WTC11 (cell line): ENCODE results near the gene TMEM115. TPM values are rescaled to one million over a fixed set of nuclear protein-coding genes. Genes with fewer than 3 reads are reported as not detected.

Source experiments
- ATAC-seq: fragments of 200-7000 bp; cut with Tn5 transposase; 2 replicates; pipeline ENCODE4 v1.10.0; 2021; ENCODE audit warnings: mild to moderate bottlenecking, moderate library complexity
- CTCF ChIA-PET: fragments of 300-600 bp; sonication (Branson Sonifier 250); formaldehyde crosslinking; loops from one replicate; lab custom pipeline; 2021; ENCODE audit warnings: antibody characterized with exemption; lab: Charles Lee
- POLR2A ChIA-PET: fragments of 350-600 bp; sonication (Branson Sonifier 250); formaldehyde crosslinking; loops from one replicate; lab custom pipeline; 2021; ENCODE audit warnings: antibody characterized with exemption; lab: Charles Lee
- DNase-seq: peaks from one replicate; pipeline ENCODE4 v3.0.0; 2021; ENCODE audit warnings: low spot score
- H3K27ac Mint-ChIP-seq: 2 replicates; pipeline ENCODE4 v1.8.0; 2021; ENCODE audit warnings: mixed read lengths
- H3K27me3 Mint-ChIP-seq: 2 replicates; pipeline ENCODE4 v1.8.0; 2021; ENCODE audit warnings: low read depth, mild to moderate bottlenecking, moderate library complexity, mixed read lengths
- H3K36me3 Mint-ChIP-seq: 2 replicates; pipeline ENCODE4 v1.8.0; 2021; ENCODE audit warnings: mixed read lengths
- H3K4me1 Mint-ChIP-seq: 2 replicates; pipeline ENCODE4 v1.8.0; 2022; ENCODE audit warnings: mixed read lengths
- H3K4me3 Mint-ChIP-seq: 2 replicates; pipeline ENCODE4 v1.8.0; 2021; ENCODE audit warnings: mild to moderate bottlenecking, moderate library complexity, mixed read lengths
- H3K9me3 Mint-ChIP-seq: 2 replicates; pipeline ENCODE4 v1.8.0; 2021; ENCODE audit warnings: mixed read lengths
- AFF4 ChIP-seq: sonication (generic); formaldehyde crosslinking; IDR thresholded peaks from 2 replicates; pipeline ENCODE4 v1.8.1; 2023; ENCODE audit warnings: mild to moderate bottlenecking, missing genetic modification reagents, borderline replicate concordance
- CREM ChIP-seq: sonication (generic); formaldehyde crosslinking; IDR thresholded peaks from 2 replicates; pipeline ENCODE4 v1.8.1; 2022; ENCODE audit warnings: mild to moderate bottlenecking, missing genetic modification reagents, moderate library complexity
- EMX1 ChIP-seq: fragments of 250-450 bp; sonication (Bioruptor Pico); IDR thresholded peaks from 2 replicates; pipeline ENCODE4 v1.8.0; 2021; ENCODE audit warnings: mild to moderate bottlenecking
- ERG ChIP-seq: fragments of 250-450 bp; sonication (Bioruptor Pico); IDR thresholded peaks from 2 replicates; pipeline ENCODE4 v1.8.0; 2021; ENCODE audit warnings: mild to moderate bottlenecking
- GTF2I ChIP-seq: fragments of 250-450 bp; sonication (Bioruptor Pico); conservative IDR thresholded peaks from 2 replicates; pipeline ENCODE4 v1.4.0; 2021; ENCODE audit warnings: mild to moderate bottlenecking
- NFYB ChIP-seq: sonication (generic); formaldehyde crosslinking; conservative IDR thresholded peaks from 2 replicates; pipeline ENCODE4 v1.8.0; 2022; ENCODE audit warnings: low read depth, missing genetic modification reagents
- TCF7 ChIP-seq: sonication (generic); formaldehyde crosslinking; IDR thresholded peaks from 2 replicates; pipeline ENCODE4 v1.8.0; 2022; ENCODE audit warnings: mild to moderate bottlenecking, low read depth, missing genetic modification reagents, moderate library complexity
- TP53 ChIP-seq: sonication (generic); formaldehyde crosslinking; IDR thresholded peaks from 2 replicates; pipeline ENCODE4 v1.8.1; 2023; ENCODE audit warnings: mild to moderate bottlenecking, missing genetic modification reagents
- ZNF121 ChIP-seq: sonication (generic); formaldehyde crosslinking; IDR thresholded peaks from 2 replicates; pipeline ENCODE4 v1.8.0; 2023; ENCODE audit warnings: missing genetic modification reagents
- ZNF138 ChIP-seq: sonication (generic); formaldehyde crosslinking; conservative IDR thresholded peaks from 2 replicates; pipeline ENCODE4 v1.8.1; 2022; ENCODE audit warnings: mild to moderate bottlenecking, moderate library complexity, missing genetic modification reagents
- ZNF263 ChIP-seq: sonication (generic); formaldehyde crosslinking; IDR thresholded peaks from 2 replicates; pipeline ENCODE4 v1.8.1; 2022; ENCODE audit warnings: low read depth, mild to moderate bottlenecking, moderate library complexity, missing genetic modification reagents
- ZNF416 ChIP-seq: fragments of 250-450 bp; sonication (Bioruptor Pico); IDR thresholded peaks from 2 replicates; pipeline ENCODE4 v1.9.0; 2021; ENCODE audit warnings: mild to moderate bottlenecking, inconsistent platforms
- total RNA-seq: library from RNA; stranded (reverse); gene quantifications from 3 replicates; pipeline ENCODE4 v1.2.3, GENCODE V29; 2021
- TF ChIP-seq, protein P1 (sequence below): sonication (generic); formaldehyde crosslinking; conservative IDR thresholded peaks from 2 replicates; pipeline ENCODE4 v1.8.1; 2023; ENCODE audit warnings: mild to moderate bottlenecking, low read depth, missing genetic modification reagents, moderate library complexity
- TF ChIP-seq, protein P2 (sequence below): sonication (generic); formaldehyde crosslinking; IDR thresholded peaks from 2 replicates; pipeline ENCODE4 v1.8.0; 2023; ENCODE audit warnings: mild to moderate bottlenecking, missing genetic modification reagents
- TF ChIP-seq, protein P3 (sequence below): fragments of 250-450 bp; sonication (Bioruptor Pico); IDR thresholded peaks from 2 replicates; pipeline ENCODE4 v2.1.2; 2022; ENCODE audit warnings: mild to moderate bottlenecking, moderate library complexity

Gene TMEM115
- total RNA-seq, 1 experiment from 2014 or later = 30.0 TPM

DNA sequence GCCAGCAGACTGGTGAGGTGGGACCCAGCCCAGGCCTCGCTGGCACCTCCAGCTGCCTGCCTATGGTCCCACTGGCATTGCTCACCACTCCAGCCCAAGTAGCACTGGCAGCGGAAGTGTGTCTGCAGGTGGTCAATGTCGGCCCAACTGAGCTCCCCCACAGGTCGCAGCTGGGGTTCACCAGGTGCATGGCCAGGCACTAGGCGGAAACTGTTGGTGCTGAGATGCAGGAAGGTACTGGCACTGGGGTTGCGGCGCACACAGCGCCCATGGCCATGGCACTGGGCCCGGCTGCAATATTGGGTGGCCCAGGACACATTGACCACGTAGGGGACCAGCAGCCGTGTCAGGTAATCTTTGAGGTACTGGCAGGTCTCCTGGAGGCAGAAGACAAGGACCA is 41.2 kb downstream of the TMEM115 start:
- no peak for DNase-seq
- H3K9me3 Mint-ChIP-seq = peaks cover 5% of the 10 kb centered on the region; the same call in 1 of the 2 replicates
- POLR2A ChIA-PET = no interaction called here
- no peak for ATAC-seq
- no peak overlapping the region for H3K27ac Mint-ChIP-seq
- H3K27me3 Mint-ChIP-seq = no peaks in the 10 kb centered on the region
- CTCF ChIA-PET = interaction anchor here (2.1 kb wide), 1 partner anchor 15 kb away, joined by 4 read pairs; the partner anchor contains the start of gene HYAL1
- no peak overlapping the region; the same call in 1 of the 2 replicates for H3K4me3 Mint-ChIP-seq
- peaks cover 46% of the 10 kb centered on the region for H3K36me3 Mint-ChIP-seq
- peaks cover 23% of the 10 kb centered on the region for H3K4me1 Mint-ChIP-seq
- TF ChIP-seq, protein P1, sequence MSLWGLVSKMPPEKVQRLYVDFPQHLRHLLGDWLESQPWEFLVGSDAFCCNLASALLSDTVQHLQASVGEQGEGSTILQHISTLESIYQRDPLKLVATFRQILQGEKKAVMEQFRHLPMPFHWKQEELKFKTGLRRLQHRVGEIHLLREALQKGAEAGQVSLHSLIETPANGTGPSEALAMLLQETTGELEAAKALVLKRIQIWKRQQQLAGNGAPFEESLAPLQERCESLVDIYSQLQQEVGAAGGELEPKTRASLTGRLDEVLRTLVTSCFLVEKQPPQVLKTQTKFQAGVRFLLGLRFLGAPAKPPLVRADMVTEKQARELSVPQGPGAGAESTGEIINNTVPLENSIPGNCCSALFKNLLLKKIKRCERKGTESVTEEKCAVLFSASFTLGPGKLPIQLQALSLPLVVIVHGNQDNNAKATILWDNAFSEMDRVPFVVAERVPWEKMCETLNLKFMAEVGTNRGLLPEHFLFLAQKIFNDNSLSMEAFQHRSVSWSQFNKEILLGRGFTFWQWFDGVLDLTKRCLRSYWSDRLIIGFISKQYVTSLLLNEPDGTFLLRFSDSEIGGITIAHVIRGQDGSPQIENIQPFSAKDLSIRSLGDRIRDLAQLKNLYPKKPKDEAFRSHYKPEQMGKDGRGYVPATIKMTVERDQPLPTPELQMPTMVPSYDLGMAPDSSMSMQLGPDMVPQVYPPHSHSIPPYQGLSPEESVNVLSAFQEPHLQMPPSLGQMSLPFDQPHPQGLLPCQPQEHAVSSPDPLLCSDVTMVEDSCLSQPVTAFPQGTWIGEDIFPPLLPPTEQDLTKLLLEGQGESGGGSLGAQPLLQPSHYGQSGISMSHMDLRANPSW (CRISPR knock-in tag) = no peak
- TF ChIP-seq ZNF121 (no peak), NFYB (CRISPR knock-in tag) (no peak)
- TF ChIP-seq, protein P2, sequence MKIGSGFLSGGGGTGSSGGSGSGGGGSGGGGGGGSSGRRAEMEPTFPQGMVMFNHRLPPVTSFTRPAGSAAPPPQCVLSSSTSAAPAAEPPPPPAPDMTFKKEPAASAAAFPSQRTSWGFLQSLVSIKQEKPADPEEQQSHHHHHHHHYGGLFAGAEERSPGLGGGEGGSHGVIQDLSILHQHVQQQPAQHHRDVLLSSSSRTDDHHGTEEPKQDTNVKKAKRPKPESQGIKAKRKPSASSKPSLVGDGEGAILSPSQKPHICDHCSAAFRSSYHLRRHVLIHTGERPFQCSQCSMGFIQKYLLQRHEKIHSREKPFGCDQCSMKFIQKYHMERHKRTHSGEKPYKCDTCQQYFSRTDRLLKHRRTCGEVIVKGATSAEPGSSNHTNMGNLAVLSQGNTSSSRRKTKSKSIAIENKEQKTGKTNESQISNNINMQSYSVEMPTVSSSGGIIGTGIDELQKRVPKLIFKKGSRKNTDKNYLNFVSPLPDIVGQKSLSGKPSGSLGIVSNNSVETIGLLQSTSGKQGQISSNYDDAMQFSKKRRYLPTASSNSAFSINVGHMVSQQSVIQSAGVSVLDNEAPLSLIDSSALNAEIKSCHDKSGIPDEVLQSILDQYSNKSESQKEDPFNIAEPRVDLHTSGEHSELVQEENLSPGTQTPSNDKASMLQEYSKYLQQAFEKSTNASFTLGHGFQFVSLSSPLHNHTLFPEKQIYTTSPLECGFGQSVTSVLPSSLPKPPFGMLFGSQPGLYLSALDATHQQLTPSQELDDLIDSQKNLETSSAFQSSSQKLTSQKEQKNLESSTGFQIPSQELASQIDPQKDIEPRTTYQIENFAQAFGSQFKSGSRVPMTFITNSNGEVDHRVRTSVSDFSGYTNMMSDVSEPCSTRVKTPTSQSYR (CRISPR knock-in tag) = no peak
- TF ChIP-seq, protein P3, sequence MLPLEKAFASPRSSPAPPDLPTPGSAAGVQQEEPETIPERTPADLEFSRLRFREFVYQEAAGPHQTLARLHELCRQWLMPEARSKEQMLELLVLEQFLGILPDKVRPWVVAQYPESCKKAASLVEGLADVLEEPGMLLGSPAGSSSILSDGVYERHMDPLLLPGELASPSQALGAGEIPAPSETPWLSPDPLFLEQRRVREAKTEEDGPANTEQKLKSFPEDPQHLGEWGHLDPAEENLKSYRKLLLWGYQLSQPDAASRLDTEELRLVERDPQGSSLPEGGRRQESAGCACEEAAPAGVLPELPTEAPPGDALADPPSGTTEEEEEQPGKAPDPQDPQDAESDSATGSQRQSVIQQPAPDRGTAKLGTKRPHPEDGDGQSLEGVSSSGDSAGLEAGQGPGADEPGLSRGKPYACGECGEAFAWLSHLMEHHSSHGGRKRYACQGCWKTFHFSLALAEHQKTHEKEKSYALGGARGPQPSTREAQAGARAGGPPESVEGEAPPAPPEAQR = no peak

DNA sequence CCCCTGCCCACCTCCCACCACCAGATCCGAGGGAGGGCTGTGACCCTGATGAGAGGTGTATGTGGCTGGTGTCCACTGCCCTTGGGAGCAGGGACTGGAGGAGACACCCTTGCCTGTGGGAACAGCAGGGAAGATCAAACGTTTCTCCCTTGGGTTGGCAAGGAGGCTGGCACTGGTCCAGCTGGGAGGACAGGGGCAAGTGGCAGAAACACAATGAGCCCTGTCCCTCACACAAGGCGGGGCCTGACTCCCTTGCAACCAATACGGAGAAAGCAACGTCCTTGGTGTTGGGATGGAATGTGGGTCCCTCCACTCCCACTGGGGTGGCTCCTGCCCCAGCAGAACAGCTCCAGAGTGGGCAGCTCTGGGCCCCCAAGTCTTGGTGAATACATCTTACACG is 42.0 kb downstream of the TMEM115 start:
- TF ChIP-seq, protein P3 = no peak
- Mint-ChIP-seq H3K4me3 (no peak overlapping the region), H3K4me1 (peaks cover 17% of the 10 kb centered on the region), H3K27ac (no peak overlapping the region), H3K36me3 (peaks cover 46% of the 10 kb centered on the region), H3K27me3 (no peaks in the 10 kb centered on the region), H3K9me3 (peaks cover 5% of the 10 kb centered on the region; the same call in 1 of the 2 replicates)
- ChIA-PET CTCF (interaction anchor here (2.1 kb wide), 1 partner anchor 14 kb away, joined by 4 read pairs; the partner anchor contains the start of gene HYAL1), POLR2A (interaction anchor here (0.6 kb wide), 1 partner anchor 69 kb away, joined by 3 read pairs; no protein-coding TSS in a partner anchor)
- DNase-seq (no peak), ATAC-seq (no peak)

DNA sequence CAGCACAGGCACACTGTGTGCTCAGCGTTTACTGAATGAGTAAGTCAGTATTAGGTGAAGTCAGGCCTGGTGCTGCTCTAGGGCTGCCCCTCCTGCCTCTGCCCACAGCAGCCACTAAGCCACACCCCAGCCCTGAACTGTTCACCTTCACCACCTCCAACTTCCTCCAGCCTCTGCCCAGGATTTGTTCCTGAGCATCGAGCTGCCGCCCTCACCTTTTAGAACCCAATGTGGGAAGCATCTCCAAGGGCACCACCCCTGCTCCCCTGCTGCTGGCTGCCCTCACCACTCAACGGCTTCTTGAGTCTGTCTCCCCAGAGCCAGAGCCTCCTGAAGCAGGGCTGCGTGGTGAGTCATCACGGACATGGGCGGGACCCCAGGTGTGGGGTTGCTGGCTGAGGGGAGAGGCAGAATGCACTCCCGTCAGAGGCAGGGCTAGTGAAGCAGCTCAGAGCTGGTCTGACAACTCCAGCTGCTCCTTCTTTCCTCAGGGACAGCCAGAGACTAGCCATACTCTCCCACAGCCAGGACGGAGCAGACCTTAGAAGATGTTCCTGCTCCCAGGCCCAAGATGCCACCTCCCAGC is 42.6 kb downstream of the TMEM115 start:
- Mint-ChIP-seq H3K27ac (peak overlapping the region; percentile 42), H3K4me1 (peaks cover 17% of the 10 kb centered on the region), H3K9me3 (peaks cover 5% of the 10 kb centered on the region; the same call in 1 of the 2 replicates), H3K27me3 (no peaks in the 10 kb centered on the region), H3K36me3 (peaks cover 46% of the 10 kb centered on the region), H3K4me3 (no peak overlapping the region)
- no peak for DNase-seq
- ChIA-PET POLR2A (interaction anchor here (0.6 kb wide), 1 partner anchor 68 kb away, joined by 3 read pairs; no protein-coding TSS in a partner anchor), CTCF (interaction anchor here (2.1 kb wide), 1 partner anchor 14 kb away, joined by 4 read pairs; the partner anchor contains the start of gene HYAL1)
- ATAC-seq = no peak
- TF ChIP-seq TCF7 (CRISPR knock-in tag) (no peak), ERG (CRISPR knock-in tag) (no peak), ZNF138 (no peak), ZNF416 (no peak), EMX1 (CRISPR knock-in tag) (no peak), GTF2I (no peak), AFF4 (no peak), CREM (CRISPR knock-in tag) (no peak), ZNF263 (CRISPR knock-in tag) (no peak), TP53 (CRISPR knock-in tag) (no peak)
